GM21515 (cell line): ENCODE results near the gene ZNG1C.
"Not testable (repeated sequence)": the region's sequence is repeated elsewhere in the genome, so short reads cannot be mapped to it uniquely, and the experiment has no call there.

Experiments
- ATAC-seq: cut with Tn5 transposase; IDR thresholded peaks from one replicate; pipeline ENCODE4 v1.9.1; 2021; ENCODE audit not compliant: unreplicated experiment

ZNG1C gene

GRCh38 chr9:68342265-68343025 is 100.7 kb downstream of the ZNG1C start:
- ATAC-seq, result peak; percentile 88

DNA sequence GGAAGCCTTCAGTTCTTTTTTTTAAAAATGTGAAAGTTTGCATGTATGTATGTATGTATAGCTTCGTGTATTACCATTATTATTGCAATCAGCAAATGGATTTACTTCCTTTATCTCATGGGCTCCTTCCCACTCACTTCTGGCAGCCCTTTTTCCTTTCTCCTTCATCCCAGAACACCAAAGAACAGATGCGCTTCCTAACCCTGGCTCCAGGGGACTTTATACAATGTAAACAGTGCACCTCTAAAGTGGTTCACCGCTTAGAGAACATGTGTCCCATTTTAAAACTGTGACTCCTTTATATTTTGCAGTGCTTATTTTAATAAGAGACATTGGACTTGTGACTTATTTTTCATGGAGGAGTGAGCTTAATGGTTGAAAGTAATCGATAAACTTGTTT is 101.5 kb downstream of the ZNG1C start:
- ATAC-seq, result not testable (repeated sequence)

DNA sequence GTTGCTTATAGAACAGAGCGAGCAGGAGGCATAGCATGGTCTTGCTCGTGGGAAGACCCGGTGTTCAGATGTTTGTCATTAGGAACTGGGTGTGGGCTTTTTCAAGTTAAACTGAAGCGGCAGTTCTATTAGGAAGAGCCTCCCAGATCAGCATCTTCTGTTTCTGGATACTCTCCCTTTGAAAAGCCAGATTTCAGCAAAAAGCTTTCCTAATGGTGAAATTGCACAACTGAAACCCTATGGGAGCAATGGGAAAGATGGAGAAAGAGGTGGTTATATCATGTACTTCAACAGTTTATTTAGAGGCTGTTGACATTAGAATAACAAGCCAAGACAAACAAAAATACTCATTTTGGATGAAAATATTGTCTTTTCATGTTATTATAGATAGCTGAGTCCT is 102.2 kb downstream of the ZNG1C start:
- not testable (repeated sequence) for ATAC-seq
